SH-SY5Y (cell line): ENCODE data around the gene NOTUM.

Source experiments
- GATA2 ChIP-seq: IDR thresholded peaks from 2 replicates; pipeline ENCODE4 v1.6.1; 2011; ENCODE audit warnings: mild to moderate bottlenecking, low read depth, low read length
- GATA3 ChIP-seq: IDR thresholded peaks from 2 replicates; pipeline ENCODE4 v1.6.1; 2011; ENCODE audit warnings: low read depth, mild to moderate bottlenecking, low read length, moderate library complexity

DNA sequence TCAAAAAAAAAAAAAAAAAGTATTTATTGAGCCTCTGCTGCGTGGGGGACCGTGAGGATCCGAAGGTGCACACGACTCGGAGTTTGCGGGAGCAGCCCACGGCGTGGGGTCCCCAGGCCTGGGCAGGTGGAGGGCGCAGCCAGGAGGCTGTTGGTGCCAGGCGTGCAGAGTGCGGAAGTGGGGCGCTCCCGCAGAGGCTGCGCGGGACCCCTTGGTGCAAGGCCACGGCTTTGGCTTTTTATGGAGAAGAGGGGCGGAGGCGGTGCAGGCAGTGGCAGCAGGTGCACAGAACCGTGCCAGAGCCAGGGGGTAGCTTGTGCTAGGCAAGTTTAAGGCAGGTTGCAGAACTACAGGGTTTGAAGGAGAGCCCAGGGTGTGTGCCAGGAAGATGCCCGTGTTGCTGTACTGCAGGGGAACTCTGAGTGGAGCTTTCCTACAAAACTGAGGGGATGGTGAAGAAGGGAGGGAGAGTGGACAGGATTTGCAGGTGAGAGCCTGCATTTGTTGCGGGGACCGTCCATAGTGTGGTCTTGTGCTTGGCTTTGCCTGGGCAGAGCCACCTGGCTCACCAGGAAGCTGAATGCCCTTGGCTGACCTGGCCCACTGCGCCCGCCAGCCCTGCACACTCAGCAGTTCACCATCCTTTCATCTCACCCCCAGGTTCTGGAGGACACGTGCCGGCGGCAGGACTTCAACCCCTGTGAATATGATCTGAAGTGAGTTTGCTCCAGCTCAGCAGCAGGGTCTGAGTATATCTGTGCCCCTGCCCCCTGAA lies 17.7 kb upstream of the NOTUM start:
- TF ChIP-seq GATA2 (no peak), GATA3 (no peak)
